Peyer's patch (tissue), 4 donors: ENCODE results near the gene AMN1. TPM values are rescaled to one million over a fixed set of nuclear protein-coding genes. Genes with fewer than 3 reads are reported as not detected.
"Not testable (repeated sequence)": the region's sequence is repeated elsewhere in the genome, so short reads cannot be mapped to it uniquely, and the experiment has no call there.

Experiments used
- DNase-seq, 3 donors: peaks; one replicate each; pipeline ENCODE4 v3.0.0-alpha.2; 2017 to 2019
- H3K27ac ChIP-seq, 4 donors: fragments of 200-600 bp; sonication (generic); one replicate each; pipeline ENCODE4 v1.5.1; 2016 to 2019
- H3K27me3 ChIP-seq, 2 donors: fragments of 200-600 bp; sonication (generic); one replicate each; pipeline ENCODE4 v1.5.1; 2019
- H3K36me3 ChIP-seq, 3 donors: fragments of 200-600 bp; sonication (generic); one replicate each; pipeline ENCODE4 v1.5.1; 2016 to 2019
- H3K4me1 ChIP-seq, 4 donors: fragments of 200-600 bp; sonication (generic); one replicate each; pipeline ENCODE4 v1.5.1; 2016 to 2019
- H3K4me3 ChIP-seq, 4 donors: fragments of 200-600 bp; sonication (generic); 1 replicate in 3 of 4; 2 replicates in 1 of 4; pipeline ENCODE4 v1.5.1; 2016 to 2019; ENCODE audit warnings: mild to moderate bottlenecking in 1 of 4
- H3K9me3 ChIP-seq, 4 donors: fragments of 200-600 bp; sonication (generic); one replicate each; pipeline ENCODE4 v1.5.1; 2016 to 2019; ENCODE audit warnings: mild to moderate bottlenecking in 1 of 4
- POLR2A ChIP-seq, 2 donors: fragments of 450-650 bp; IDR thresholded peaks; one replicate each; pipeline ENCODE4 v1.5.1; 2017; ENCODE audit warnings: antibody characterized with exemption in 2 of 2, mild to moderate bottlenecking in 2 of 2, moderate library complexity in 2 of 2
- total RNA-seq, 4 donors: library from RNA; depleted of rRNA; stranded (reverse); fragments of >200 nt; gene quantifications; one replicate each; pipeline ENCODE4 v1.1.0, GENCODE V29; 2016
- TF ChIP-seq, protein P1 (sequence below), 6 experiments: fragments of 450-650 bp in 4 of 6; fragments of 200-600 bp in 2 of 6; sonication (generic) in 1 of 6; IDR thresholded peaks; one replicate each; pipeline ENCODE4 v1.5.1; 2017 to 2019; ENCODE audit warnings: antibody characterized with exemption in 6 of 6, mild to moderate bottlenecking in 3 of 6, moderate library complexity in 1 of 6

Gene AMN1
- total RNA-seq, 4 donors from 2014 or later = 0.95 to 21.5 (median 6.4) TPM

DNA sequence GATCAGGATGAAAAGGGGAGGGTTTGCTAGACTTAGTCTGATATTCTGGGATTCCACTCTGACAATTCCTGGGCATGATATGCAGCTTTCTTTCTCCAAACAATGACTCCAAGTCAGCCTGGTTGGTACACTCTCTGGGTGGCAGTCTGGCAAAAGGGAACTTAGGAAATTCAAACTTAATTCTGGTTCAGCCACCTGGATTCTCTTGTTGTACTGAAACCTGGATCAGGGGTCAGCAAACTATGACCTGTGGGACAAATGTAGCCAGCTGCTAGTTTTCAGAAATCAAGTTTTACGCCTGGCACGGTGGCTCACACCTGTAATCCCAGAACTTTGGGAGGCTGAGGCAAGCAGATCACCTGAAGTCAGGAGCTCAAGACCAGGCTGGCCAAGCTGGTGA lies 6.2 kb downstream of the AMN1 start:
- peak overlapping the region in 3 of 4 donors; percentile 1 to 58 (median 46) for H3K27ac ChIP-seq
- no peak overlapping the region for H3K4me3 ChIP-seq
- DNase-seq = no peak
- H3K36me3 ChIP-seq = peaks cover 0 to 3% (median 0%) of the 10 kb centered on the region in 3 donors
- no peaks in the 10 kb centered on the region for H3K9me3 ChIP-seq
- H3K4me1 ChIP-seq = peaks cover 0 to 6% (median 1%) of the 10 kb centered on the region in 4 donors
- H3K27me3 ChIP-seq = no peaks in the 10 kb centered on the region
- TF ChIP-seq POLR2A (IDR thresholded peaks at IDR 0.05) = no peak
- TF ChIP-seq, protein P1, sequence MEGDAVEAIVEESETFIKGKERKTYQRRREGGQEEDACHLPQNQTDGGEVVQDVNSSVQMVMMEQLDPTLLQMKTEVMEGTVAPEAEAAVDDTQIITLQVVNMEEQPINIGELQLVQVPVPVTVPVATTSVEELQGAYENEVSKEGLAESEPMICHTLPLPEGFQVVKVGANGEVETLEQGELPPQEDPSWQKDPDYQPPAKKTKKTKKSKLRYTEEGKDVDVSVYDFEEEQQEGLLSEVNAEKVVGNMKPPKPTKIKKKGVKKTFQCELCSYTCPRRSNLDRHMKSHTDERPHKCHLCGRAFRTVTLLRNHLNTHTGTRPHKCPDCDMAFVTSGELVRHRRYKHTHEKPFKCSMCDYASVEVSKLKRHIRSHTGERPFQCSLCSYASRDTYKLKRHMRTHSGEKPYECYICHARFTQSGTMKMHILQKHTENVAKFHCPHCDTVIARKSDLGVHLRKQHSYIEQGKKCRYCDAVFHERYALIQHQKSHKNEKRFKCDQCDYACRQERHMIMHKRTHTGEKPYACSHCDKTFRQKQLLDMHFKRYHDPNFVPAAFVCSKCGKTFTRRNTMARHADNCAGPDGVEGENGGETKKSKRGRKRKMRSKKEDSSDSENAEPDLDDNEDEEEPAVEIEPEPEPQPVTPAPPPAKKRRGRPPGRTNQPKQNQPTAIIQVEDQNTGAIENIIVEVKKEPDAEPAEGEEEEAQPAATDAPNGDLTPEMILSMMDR (IDR thresholded peaks at IDR 0.05) = no peak

DNA sequence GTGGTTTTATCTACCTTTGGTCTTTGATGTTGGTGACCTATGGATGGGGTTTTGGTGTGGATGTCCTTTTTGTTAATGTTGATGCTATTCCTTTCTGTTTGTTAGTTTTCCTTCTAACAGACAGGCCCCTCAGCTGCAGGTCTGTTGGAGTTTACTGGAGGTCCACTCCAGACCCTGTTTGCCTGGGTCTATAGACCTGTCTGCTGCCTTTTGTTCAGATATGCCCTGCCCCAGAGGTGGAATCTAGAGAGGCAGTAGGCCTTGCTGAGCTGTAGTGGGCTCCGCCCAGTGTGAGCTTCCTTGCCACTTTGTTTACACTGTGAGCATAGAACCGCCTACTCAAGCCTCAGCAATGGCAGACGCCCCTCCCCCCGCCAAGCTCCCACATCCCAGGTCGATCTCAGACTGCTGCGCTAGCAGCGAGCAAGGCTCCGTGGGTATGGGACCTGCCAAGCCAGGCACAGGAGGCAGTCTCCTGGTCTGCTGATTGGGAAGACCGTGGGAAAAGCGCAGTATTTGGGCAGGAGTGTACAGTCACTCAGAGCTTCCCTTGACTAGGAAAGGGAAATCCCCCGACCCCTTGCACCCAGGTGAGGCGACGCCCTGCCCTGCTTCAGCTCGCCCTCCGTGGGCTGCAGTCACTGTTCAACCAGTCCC lies 10.2 kb downstream of the AMN1 start:
- H3K9me3 ChIP-seq, H3K4me3 ChIP-seq, H3K27ac ChIP-seq, H3K4me1 ChIP-seq, DNase-seq, H3K36me3 ChIP-seq, H3K27me3 ChIP-seq: not testable (repeated sequence)

DNA sequence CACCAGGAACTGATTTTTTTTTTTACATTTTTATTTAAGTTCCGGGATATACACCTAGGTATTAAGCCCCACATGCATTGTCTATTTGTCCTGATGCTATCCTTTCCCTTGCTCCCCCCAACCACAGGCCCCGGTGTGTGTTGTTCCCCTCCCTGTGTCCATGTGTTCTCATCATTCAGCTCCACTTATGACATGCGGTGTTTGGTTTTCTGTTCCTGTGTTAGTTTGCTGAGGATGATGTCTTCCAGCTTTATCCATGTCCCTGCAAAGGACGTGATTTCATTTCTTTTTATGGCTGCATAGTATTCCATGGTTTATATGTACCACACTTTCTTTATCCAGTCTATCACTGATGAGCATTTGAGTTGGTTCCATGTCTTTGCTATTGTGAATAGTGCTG lies 11.8 kb downstream of the AMN1 start:
- not testable (repeated sequence) for H3K27me3 ChIP-seq, H3K4me1 ChIP-seq, DNase-seq, H3K36me3 ChIP-seq, H3K9me3 ChIP-seq, H3K27ac ChIP-seq, H3K4me3 ChIP-seq

DNA sequence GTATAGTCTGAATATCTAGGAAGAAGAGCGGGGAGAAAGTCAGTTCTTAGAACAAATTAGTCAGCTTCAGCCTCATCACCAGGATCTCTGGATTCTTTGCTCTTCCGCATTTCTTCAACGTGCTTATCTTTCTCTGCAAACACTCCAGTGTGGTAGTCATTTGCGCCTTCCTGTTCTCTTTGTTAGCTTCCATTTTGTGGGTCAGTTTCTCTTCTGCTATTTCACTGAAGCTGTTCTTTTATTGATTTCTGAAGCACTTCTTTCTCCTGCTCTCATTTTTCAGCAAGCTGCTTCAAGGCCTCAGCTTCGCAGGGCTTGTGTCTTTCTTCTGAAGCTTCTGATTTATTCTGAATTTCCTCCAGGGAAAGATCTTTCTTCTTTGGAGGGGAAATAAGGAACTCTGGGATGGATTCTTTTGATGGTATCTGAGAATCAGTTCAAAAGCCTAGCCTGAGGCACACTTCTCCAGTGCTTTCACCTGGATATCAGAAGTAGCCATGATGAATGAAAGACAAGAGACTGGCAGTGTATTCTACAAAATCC lies 13.5 kb downstream of the AMN1 start:
- TF ChIP-seq, protein P1 (IDR thresholded peaks at IDR 0.05) = no peak
- TF ChIP-seq POLR2A (IDR thresholded peaks at IDR 0.05) = no peak
- peak overlapping the region in 3 of 4 donors; percentile 25 to 66 (median 56) for H3K27ac ChIP-seq
- no peak overlapping the region for H3K4me3 ChIP-seq
- H3K36me3 ChIP-seq = peaks cover 0 to 3% (median 0%) of the 10 kb centered on the region in 3 donors
- no peaks in the 10 kb centered on the region for H3K27me3 ChIP-seq
- no peaks in the 10 kb centered on the region for H3K4me1 ChIP-seq
- H3K9me3 ChIP-seq = no peaks in the 10 kb centered on the region
- no peak for DNase-seq

DNA sequence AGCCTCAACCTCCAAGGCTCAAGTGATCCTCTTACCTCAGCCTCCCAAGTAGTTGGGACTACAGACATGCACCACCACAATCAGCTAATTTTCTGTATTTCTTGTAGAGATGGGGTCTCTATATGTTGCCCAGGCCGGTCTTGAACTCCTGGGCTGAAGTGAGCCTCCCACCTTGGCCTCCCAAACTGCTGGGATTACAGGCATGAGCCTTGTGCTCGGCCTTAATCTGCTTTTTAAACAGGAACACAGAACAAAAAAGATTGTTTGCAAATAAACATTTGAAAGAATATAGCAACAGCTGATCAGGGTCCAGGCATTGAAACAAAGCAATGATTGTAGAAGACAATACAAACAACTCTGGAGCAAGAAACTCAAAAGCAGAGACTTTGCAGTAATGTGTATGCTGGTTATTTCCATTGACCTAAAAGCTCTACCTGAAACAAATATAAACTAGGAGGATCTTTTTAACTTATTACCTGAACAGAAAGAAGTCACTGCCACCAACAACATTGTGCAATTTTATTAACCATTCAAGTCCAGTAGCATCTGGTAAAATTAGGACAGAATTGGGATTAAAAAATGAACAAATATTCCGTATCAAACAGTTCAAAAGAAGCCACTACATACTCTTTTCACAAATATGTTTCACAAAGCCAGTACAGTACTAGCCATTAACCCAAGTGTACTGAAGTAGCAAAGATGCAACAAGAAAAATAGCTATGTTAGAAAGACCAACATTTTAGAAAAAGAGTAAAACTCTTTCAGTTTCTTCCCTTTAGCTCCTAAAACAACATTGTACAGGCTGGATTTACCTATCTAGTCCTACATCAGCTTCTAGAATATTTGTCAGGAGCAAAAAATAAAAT lies 14.2 kb downstream of the AMN1 start:
- no peak for DNase-seq
- peak overlapping the region in 3 of 4 donors; percentile 25 to 66 (median 47) for H3K27ac ChIP-seq
- no peaks in the 10 kb centered on the region for H3K4me1 ChIP-seq

DNA sequence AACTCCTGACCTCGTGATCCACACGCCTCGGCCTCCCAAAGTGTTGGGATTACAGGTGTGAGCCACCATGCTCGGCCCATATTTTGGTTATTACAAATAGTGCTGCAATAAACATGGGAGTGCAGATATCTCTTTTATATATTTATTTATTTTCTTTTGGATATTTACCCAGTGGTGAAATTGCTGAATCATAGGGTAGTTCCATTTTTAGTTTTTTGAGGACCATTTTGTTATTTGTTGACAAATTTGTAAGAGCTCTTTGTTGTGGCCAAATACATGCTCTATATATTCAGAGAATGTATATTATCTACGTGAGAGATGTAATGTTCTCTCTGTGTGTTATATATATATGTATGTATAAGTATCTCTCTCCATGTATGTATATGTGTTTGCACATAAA lies 15.9 kb downstream of the AMN1 start:
- TF ChIP-seq POLR2A (IDR thresholded peaks at IDR 0.05) = no peak
- TF ChIP-seq, protein P1 (IDR thresholded peaks at IDR 0.05) = no peak
- H3K27me3 ChIP-seq = no peaks in the 10 kb centered on the region
- no peaks in the 10 kb centered on the region for H3K4me1 ChIP-seq
- no peak overlapping the region for H3K27ac ChIP-seq
- H3K9me3 ChIP-seq = peaks cover 0 to 10% (median 4%) of the 10 kb centered on the region in 4 donors
- H3K4me3 ChIP-seq = no peak overlapping the region
- DNase-seq = no peak
- H3K36me3 ChIP-seq = no peaks in the 10 kb centered on the region

More for the DNA sequence above, 14.2 kb downstream of the AMN1 start:
- no peaks in the 10 kb centered on the region for H3K27me3 ChIP-seq
- TF ChIP-seq POLR2A (IDR thresholded peaks at IDR 0.05) = no peak
- TF ChIP-seq, protein P1 (IDR thresholded peaks at IDR 0.05) = no peak
- H3K4me3 ChIP-seq = no peak overlapping the region
- peaks cover 0 to 3% (median 0%) of the 10 kb centered on the region in 3 donors for H3K36me3 ChIP-seq
- peaks cover 0 to under 1% (median 0%) of the 10 kb centered on the region in 4 donors for H3K9me3 ChIP-seq
